Activated CD4-positive, alpha-beta T cell treated with anti-CD3 and anti-CD28 coated beads, Interleukin-2, amount 50 U/mL, for 24 hours (primary cell): ENCODE results near the gene NUP98.
"Not testable (repeated sequence)": the region's sequence is repeated elsewhere in the genome, so short reads cannot be mapped to it uniquely, and the experiment has no call there.

ENCODE experiments used
- DNase-seq, 2 donors: peaks; one replicate each; pipeline ENCODE4 v3.0.0-alpha.2; 2020; ENCODE audit warnings: low read depth in 1 of 2, low spot score in 1 of 2

Gene NUP98

GRCh38 chr11:3674189-3674588, 123.2 kb downstream of the NUP98 start:
- DNase-seq = no peak

- DNase-seq = no peak
Observed at GRCh38 chr11:3671334-3672254, 125.8 kb downstream of the NUP98 start, which contains the start of gene CHRNA10. Gene CHRNA10 (minus strand): TSS chr11:3671384. CDS start chr11:3671312, 72 bp downstream.

- no peak for DNase-seq
Observed at GRCh38 chr11:3669742-3670183, 127.6 kb downstream of the NUP98 start.

GRCh38 chr11:3669128-3669527, 128.2 kb downstream of the NUP98 start:
- DNase-seq = no peak

GRCh38 chr11:3667149-3668035, 130.0 kb downstream of the NUP98 start:
- DNase-seq = no peak

GRCh38 chr11:3666023-3666530, 131.3 kb downstream of the NUP98 start:
- DNase-seq = no peak

GRCh38 chr11:3665336-3666022, 131.9 kb downstream of the NUP98 start:
- DNase-seq = no peak

GRCh38 chr11:3664032-3664630, 133.2 kb downstream of the NUP98 start:
- DNase-seq = no peak

GRCh38 chr11:3662856-3663255, 134.5 kb downstream of the NUP98 start:
- DNase-seq = no peak

GRCh38 chr11:3660960-3661359, 136.4 kb downstream of the NUP98 start:
- no peak for DNase-seq

- no peak for DNase-seq
Observed at GRCh38 chr11:3659595-3660515, 137.5 kb downstream of the NUP98 start.

GRCh38 chr11:3658252-3658651, 139.1 kb downstream of the NUP98 start:
- DNase-seq = no peak

GRCh38 chr11:3657331-3657730, 140.0 kb downstream of the NUP98 start:
- DNase-seq = not testable (repeated sequence)

GRCh38 chr11:3655547-3655946, 141.8 kb downstream of the NUP98 start:
- no peak for DNase-seq

- DNase-seq = not testable (repeated sequence)
Observed at GRCh38 chr11:3652514-3652913, 144.8 kb downstream of the NUP98 start.

- not testable (repeated sequence) for DNase-seq
Observed at GRCh38 chr11:3649374-3649773, 148.0 kb downstream of the NUP98 start.

- not testable (repeated sequence) for DNase-seq
Observed at GRCh38 chr11:3648843-3649242, 148.5 kb downstream of the NUP98 start.

- DNase-seq = no peak
Observed at GRCh38 chr11:3645552-3645951, 151.8 kb downstream of the NUP98 start.

GRCh38 chr11:3644817-3645235, 152.5 kb downstream of the NUP98 start, which contains the start of gene ART1:
Gene ART1 (plus strand): TSS chr11:3645128. CDS start chr11:3659214, 14,086 bp downstream.
- DNase-seq = no peak
